PC-3 (cell line): ENCODE data around the gene CSMD2. TPM values are rescaled to one million over a fixed set of nuclear protein-coding genes. Genes with fewer than 3 reads are reported as not detected.
A peak's percentile ranks its signal among the peaks of the same experiment; 100 is the strongest.

Source experiments
- ATAC-seq: fragments of 200-7000 bp; cut with Tn5 transposase; 2 replicates; pipeline ENCODE4 v1.9.1; 2020; ENCODE audit warnings: mild to moderate bottlenecking, moderate library complexity
- BruUV-seq: library from RNA; stranded (reverse); fragments of 400-500 nt; replicated peaks from 2 replicates; lab custom pipeline; 2021; lab: Mats Ljungman, UMichigan
- CTCF ChIA-PET: fragments of 300-600 bp; sonication (Branson Sonifier 250); formaldehyde crosslinking; loops from one replicate; lab custom pipeline; 2022; ENCODE audit warnings: antibody characterized with exemption; lab: Charles Lee
- POLR2A ChIA-PET: fragments of 300-600 bp; sonication (Branson Sonifier 250); formaldehyde crosslinking; loops from one replicate; lab custom pipeline; 2022; ENCODE audit warnings: antibody characterized with exemption; ENCODE audit not compliant: unreplicated experiment; lab: Charles Lee
- DNase-seq: peaks from one replicate; pipeline ENCODE4 v3.0.0-alpha.2; 2015
- H2AFZ ChIP-seq: fragments of 300-600 bp; sonication (generic); 2 replicates; pipeline ENCODE4 v1.6.0; 2016; ENCODE audit warnings: antibody characterized with exemption, low read length
- H3F3A ChIP-seq: fragments of 300-600 bp; sonication (generic); one replicate; pipeline ENCODE4 v1.6.0; 2017; ENCODE audit warnings: antibody characterized with exemption, low read length, control low read depth, mild to moderate bottlenecking; ENCODE audit not compliant: unreplicated experiment
- H3K27ac ChIP-seq: fragments of 300-600 bp; sonication (generic); 2 replicates; pipeline ENCODE4 v1.5.1; 2016; ENCODE audit warnings: mild to moderate bottlenecking, low read length
- H3K27me3 ChIP-seq: fragments of 300-600 bp; sonication (generic); 2 replicates; pipeline ENCODE4 v1.6.1; 2016; ENCODE audit warnings: low read length, mixed read lengths
- H3K36me3 ChIP-seq: fragments of 300-600 bp; sonication (generic); 2 replicates; pipeline ENCODE4 v1.6.1; 2016; ENCODE audit warnings: low read depth, mixed run types, low read length, mixed read lengths
- H3K4me1 ChIP-seq: fragments of 300-600 bp; sonication (generic); 2 replicates; pipeline ENCODE4 v1.5.1; 2016; ENCODE audit warnings: low read length; ENCODE audit not compliant: insufficient read depth
- H3K4me2 ChIP-seq: fragments of 300-600 bp; sonication (generic); 2 replicates; pipeline ENCODE4 v1.6.0; 2016; ENCODE audit warnings: low read length
- H3K4me3 ChIP-seq: fragments of 300-600 bp; sonication (generic); 2 replicates; pipeline ENCODE4 v1.5.1; 2016; ENCODE audit warnings: mild to moderate bottlenecking, low read length, mixed read lengths
- H3K79me2 ChIP-seq: fragments of 300-600 bp; sonication (generic); 2 replicates; pipeline ENCODE4 v1.6.1; 2017; ENCODE audit warnings: low read length, mixed read lengths
- H3K9ac ChIP-seq: fragments of 300-600 bp; sonication (generic); 2 replicates; pipeline ENCODE4 v1.6.0; 2016; ENCODE audit warnings: mild to moderate bottlenecking, low read length
- H3K9me2 ChIP-seq: fragments of 300-600 bp; sonication (generic); replicated peaks from 2 replicates; pipeline ENCODE4 v1.6.1; 2016; ENCODE audit warnings: mixed run types, low read length, mixed read lengths
- H3K9me3 ChIP-seq: fragments of 300-600 bp; sonication (generic); 2 replicates; pipeline ENCODE4 v1.6.1; 2016; ENCODE audit warnings: low read length, mixed read lengths
- H4K20me1 ChIP-seq: fragments of 300-600 bp; sonication (generic); 2 replicates; pipeline ENCODE4 v1.6.1; 2016; ENCODE audit warnings: low read length, mixed read lengths
- CTCF ChIP-seq: fragments of 300-600 bp; sonication (generic); conservative IDR thresholded peaks from 2 replicates; pipeline ENCODE4 v1.5.1; 2017; ENCODE audit warnings: antibody characterized with exemption, low read depth, mild to moderate bottlenecking, low read length
- EZH2 ChIP-seq: fragments of 300-600 bp; sonication (generic); IDR thresholded peaks from one replicate; pipeline ENCODE4 v1.6.1; 2017; ENCODE audit warnings: antibody characterized with exemption, mild to moderate bottlenecking, low read length; ENCODE audit not compliant: unreplicated experiment
- EZH2phosphoT487 ChIP-seq: fragments of 300-600 bp; sonication (generic); IDR thresholded peaks from 2 replicates; pipeline ENCODE4 v1.6.1; 2018; ENCODE audit warnings: mild to moderate bottlenecking, antibody characterized with exemption, low read length, borderline replicate concordance
- intact Hi-C: fragments of 100-400 bp; cut with micrococcal nuclease; formaldehyde crosslinking; loops from 2 replicates; pipeline ENCODE4 v1.9.0; 2023
- total RNA-seq: library from RNA; depleted of rRNA; stranded (reverse); fragments of >200 nt; gene quantifications from 2 replicates; pipeline ENCODE4 v1.2.3, GENCODE V29; 2014

CSMD2 gene
- total RNA-seq, 1 experiment from 2014 or later = not detected

GRCh38 chr1:33656467-33657005, 508.5 kb downstream of the CSMD2 start:
- Histone ChIP-seq H3K79me2 (no peaks in the 10 kb centered on the region), H3K4me3 (no peak overlapping the region), H3K9me3 (no peaks in the 10 kb centered on the region), H3F3A (no peaks in the 10 kb centered on the region), H3K4me1 (no peaks in the 10 kb centered on the region), H2AFZ (no peak overlapping the region), H3K9ac (no peak overlapping the region), H3K9me2 (no peaks in the 10 kb centered on the region), H3K27ac (no peak overlapping the region), H3K4me2 (no peak overlapping the region), H3K27me3 (peaks cover 64% of the 10 kb centered on the region), H4K20me1 (no peaks in the 10 kb centered on the region), H3K36me3 (no peaks in the 10 kb centered on the region)
- ChIA-PET POLR2A (no interaction called here), CTCF (no interaction called here)
- TF ChIP-seq EZH2phosphoT487 = no peak
- no peak for TF ChIP-seq CTCF
- TF ChIP-seq EZH2 = no peak
- ATAC-seq = no peak
- BruUV-seq = no TSS peak
- intact Hi-C loops = no loop called here
- DNase-seq = no peak

DNA sequence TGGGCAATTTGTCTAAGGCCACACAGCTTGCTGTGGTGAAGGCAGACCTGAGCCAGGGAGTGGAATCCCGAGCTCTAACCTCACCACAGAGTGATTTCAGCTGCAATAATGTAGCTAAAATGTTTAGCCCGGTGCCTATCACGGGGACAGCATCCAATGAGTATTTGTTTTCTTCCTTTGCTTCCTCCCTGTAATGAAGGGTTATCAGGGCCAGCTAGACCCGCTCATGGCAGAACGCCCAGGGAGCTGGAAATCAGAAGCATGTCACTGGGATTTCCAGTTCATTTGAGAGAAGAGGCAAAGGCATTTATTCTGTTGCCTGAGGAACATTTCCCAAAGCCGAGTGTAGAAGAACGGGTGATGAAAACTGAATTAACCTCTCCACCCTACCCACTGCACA, 509.5 kb downstream of the CSMD2 start:
- intact Hi-C loops = no loop called here
- Histone ChIP-seq H3F3A (no peaks in the 10 kb centered on the region), H3K9ac (no peak overlapping the region), H3K4me3 (no peak overlapping the region), H3K4me1 (no peaks in the 10 kb centered on the region), H3K27me3 (peaks cover 57% of the 10 kb centered on the region), H3K9me2 (no peaks in the 10 kb centered on the region), H3K9me3 (no peaks in the 10 kb centered on the region), H3K27ac (no peak overlapping the region), H3K4me2 (no peak overlapping the region), H3K79me2 (no peaks in the 10 kb centered on the region), H2AFZ (no peak overlapping the region), H4K20me1 (no peaks in the 10 kb centered on the region), H3K36me3 (no peaks in the 10 kb centered on the region)
- ATAC-seq = no peak
- CTCF ChIA-PET = no interaction called here
- BruUV-seq = no TSS peak
- DNase-seq = no peak
- POLR2A ChIA-PET = no interaction called here
- TF ChIP-seq CTCF = no peak
- no peak for TF ChIP-seq EZH2phosphoT487
- TF ChIP-seq EZH2 = no peak

DNA sequence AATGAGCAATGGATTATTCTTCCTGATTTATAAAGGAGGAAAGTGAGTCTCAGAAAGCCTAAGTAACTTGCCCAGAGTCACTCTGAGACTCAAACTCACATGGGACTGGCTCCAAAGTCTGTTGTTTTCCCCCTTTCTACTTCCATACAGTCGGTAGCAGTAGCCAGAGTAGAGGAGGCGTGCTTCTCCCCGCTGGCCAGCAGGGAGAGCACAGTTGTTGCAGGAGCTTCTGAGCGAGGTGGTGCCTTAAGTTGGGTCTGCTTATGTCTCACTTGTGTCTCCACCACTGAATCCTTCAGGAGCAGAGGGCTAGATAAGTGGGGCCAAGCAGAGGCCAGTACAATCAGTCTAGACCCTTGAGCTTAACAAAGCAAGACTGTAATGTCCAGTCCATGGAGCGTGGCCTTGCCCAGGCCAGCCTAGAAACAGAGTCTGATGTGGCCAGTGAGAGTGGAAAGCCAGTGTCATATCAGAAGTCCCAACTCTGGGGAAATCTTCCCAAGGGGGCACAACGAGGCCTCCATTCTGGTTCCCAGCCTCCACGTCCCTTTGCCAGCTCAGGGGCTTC, 510.7 kb downstream of the CSMD2 start:
- Histone ChIP-seq H3K79me2 (no peaks in the 10 kb centered on the region), H3K27ac (no peak overlapping the region), H3K27me3 (peaks cover 48% of the 10 kb centered on the region), H3K9me3 (no peaks in the 10 kb centered on the region), H3K4me3 (no peak overlapping the region), H4K20me1 (no peaks in the 10 kb centered on the region), H3K4me2 (no peak overlapping the region), H3K36me3 (no peaks in the 10 kb centered on the region), H2AFZ (no peak overlapping the region), H3K4me1 (no peaks in the 10 kb centered on the region), H3F3A (no peaks in the 10 kb centered on the region), H3K9me2 (no peaks in the 10 kb centered on the region), H3K9ac (no peak overlapping the region)
- DNase-seq (peak; percentile 8), ATAC-seq (peak; percentile 48; the same call in 1 of the 2 replicates)
- TF ChIP-seq EZH2 (no peak), CTCF (peak; percentile 43), EZH2phosphoT487 (no peak)
- intact Hi-C loops = no loop called here
- no TSS peak for BruUV-seq
- ChIA-PET CTCF (no interaction called here), POLR2A (no interaction called here)
